ENCODE data around the gene NOVA2. TPM values are rescaled to one million over a fixed set of nuclear protein-coding genes. Genes with fewer than 3 reads are reported as not detected.

NOVA2 gene
- polyA plus RNA-seq, 2 of the 4 experiments (the other 2 are of a cell fraction) = 0.06 to 0.30 TPM

GRCh38 chr19:46009530-46010510 lies 36.2 kb upstream of the NOVA2 start:
- FAIRE-seq (peak; percentile 13), DNase-seq (ENCODE audit: low read depth in 1 of 2, low spot score in 1 of 2) (peak; percentile 81)
- H3K4me3 ChIP-seq = no peak overlapping the region

DNA sequence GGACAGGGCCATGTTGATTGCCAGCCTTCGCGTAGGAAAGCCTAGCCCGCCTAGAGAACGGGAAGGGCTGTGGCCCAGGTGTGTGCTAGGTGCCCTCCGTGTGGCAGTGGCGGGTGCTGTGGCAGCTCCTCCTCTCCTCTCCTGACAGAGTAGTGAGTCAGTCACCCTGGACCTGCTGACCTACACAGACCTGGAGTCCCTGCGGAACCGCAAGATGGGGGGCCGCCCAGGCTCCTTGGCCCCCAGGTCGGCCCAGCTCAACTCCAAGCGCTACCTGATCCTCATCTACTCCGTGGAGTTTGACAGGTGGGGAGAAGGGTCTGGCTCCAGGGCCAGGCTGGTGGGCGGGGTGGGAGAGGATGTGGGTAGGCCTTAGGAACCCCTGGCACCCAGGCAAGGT lies 32.7 kb upstream of the NOVA2 start:
- CTCF ChIA-PET = interaction anchor here (0.9 to 2.9 kb wide), 8 partner anchors 11 to 259 kb away, joined by 3 to 21 read pairs (median 8); partner anchors contain the start of gene SYMPK
- TF ChIP-seq ELK1 (IDR thresholded peaks at IDR 0.05; ENCODE audit: low read depth, low read length) (no peak), HEYL (CRISPR knock-in tag; IDR thresholded peaks at IDR 0.05) (no peak), HOXB5 (CRISPR knock-in tag; IDR thresholded peaks at IDR 0.05) (no peak), MAFK (IDR thresholded peaks at IDR 0.05; ENCODE audit: partially characterized antibody) (no peak), EHF (CRISPR knock-in tag; IDR thresholded peaks at IDR 0.05) (no peak), TFCP2L1 (CRISPR knock-in tag; IDR thresholded peaks at IDR 0.05) (no peak), CHD2 (IDR thresholded peaks at IDR 0.05; ENCODE audit: low read length, partially characterized antibody) (no peak), FOXS1 (CRISPR knock-in tag; IDR thresholded peaks at IDR 0.05) (no peak), CTCF (IDR thresholded peaks at IDR 0.05) (no peak), CEBPB (IDR thresholded peaks at IDR 0.05) (no peak), KDM5A (IDR thresholded peaks at IDR 0.05) (no peak), PHF8 (IDR thresholded peaks at IDR 0.05; ENCODE audit: borderline replicate concordance, low read depth) (no peak)

More at GRCh38 chr19:46009530-46010510, 36.2 kb upstream of the NOVA2 start:
- WGBS (ENCODE audit: missing lambda C conversion rate) = 49% methylated on average over 25 of the region's 28 CpGs
- Histone ChIP-seq H3K27ac (no peak overlapping the region), H3K9me3 (no peaks in the 10 kb centered on the region), H3K4me2 (no peak overlapping the region), H3K4me1 (peaks cover 7% of the 10 kb centered on the region; the same call in 1 of the 3 replicates)
- ChIA-PET POLR2A (no interaction called here), CTCF (interaction anchor here (0.6 to 5.1 kb wide), 53 partner anchors 8 to 553 kb away, joined by 3 to 100 read pairs (median 4); partner anchors contain the start of genes CCDC61, MYPOP, NOVA2 and PGLYRP1)
- no peak for TF ChIP-seq HEYL (CRISPR knock-in tag; IDR thresholded peaks at IDR 0.05)
- TF ChIP-seq BHLHE40 (IDR thresholded peaks at IDR 0.05; ENCODE audit: low read depth, low read length) = no peak
- TF ChIP-seq RAD21 (conservative IDR thresholded peaks at IDR 0.05 in 1 of 2, IDR thresholded peaks at IDR 0.05 in 1 of 2) = peak; percentile 61 to 68
- TF ChIP-seq SMC3 (IDR thresholded peaks at IDR 0.05) = peak; percentile 76
- no peak for TF ChIP-seq ZNF302 (CRISPR knock-in tag; IDR thresholded peaks at IDR 0.05)
- TF ChIP-seq CTCF (IDR thresholded peaks at IDR 0.05) = peak; percentile 95
- TF ChIP-seq, protein P1, sequence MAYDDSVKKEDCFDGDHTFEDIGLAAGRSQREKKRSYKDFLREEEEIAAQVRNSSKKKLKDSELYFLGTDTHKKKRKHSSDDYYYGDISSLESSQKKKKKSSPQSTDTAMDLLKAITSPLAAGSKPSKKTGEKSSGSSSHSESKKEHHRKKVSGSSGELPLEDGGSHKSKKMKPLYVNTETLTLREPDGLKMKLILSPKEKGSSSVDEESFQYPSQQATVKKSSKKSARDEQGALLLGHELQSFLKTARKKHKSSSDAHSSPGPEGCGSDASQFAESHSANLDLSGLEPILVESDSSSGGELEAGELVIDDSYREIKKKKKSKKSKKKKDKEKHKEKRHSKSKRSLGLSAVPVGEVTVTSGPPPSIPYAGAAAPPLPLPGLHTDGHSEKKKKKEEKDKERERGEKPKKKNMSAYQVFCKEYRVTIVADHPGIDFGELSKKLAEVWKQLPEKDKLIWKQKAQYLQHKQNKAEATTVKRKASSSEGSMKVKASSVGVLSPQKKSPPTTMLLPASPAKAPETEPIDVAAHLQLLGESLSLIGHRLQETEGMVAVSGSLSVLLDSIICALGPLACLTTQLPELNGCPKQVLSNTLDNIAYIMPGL (CRISPR knock-in tag; IDR thresholded peaks at IDR 0.05; ENCODE audit: borderline replicate concordance) = no peak
- TF ChIP-seq CBX2 (IDR thresholded peaks at IDR 0.05; ENCODE audit: borderline replicate concordance, low read depth) = no peak
- TF ChIP-seq, protein P2, sequence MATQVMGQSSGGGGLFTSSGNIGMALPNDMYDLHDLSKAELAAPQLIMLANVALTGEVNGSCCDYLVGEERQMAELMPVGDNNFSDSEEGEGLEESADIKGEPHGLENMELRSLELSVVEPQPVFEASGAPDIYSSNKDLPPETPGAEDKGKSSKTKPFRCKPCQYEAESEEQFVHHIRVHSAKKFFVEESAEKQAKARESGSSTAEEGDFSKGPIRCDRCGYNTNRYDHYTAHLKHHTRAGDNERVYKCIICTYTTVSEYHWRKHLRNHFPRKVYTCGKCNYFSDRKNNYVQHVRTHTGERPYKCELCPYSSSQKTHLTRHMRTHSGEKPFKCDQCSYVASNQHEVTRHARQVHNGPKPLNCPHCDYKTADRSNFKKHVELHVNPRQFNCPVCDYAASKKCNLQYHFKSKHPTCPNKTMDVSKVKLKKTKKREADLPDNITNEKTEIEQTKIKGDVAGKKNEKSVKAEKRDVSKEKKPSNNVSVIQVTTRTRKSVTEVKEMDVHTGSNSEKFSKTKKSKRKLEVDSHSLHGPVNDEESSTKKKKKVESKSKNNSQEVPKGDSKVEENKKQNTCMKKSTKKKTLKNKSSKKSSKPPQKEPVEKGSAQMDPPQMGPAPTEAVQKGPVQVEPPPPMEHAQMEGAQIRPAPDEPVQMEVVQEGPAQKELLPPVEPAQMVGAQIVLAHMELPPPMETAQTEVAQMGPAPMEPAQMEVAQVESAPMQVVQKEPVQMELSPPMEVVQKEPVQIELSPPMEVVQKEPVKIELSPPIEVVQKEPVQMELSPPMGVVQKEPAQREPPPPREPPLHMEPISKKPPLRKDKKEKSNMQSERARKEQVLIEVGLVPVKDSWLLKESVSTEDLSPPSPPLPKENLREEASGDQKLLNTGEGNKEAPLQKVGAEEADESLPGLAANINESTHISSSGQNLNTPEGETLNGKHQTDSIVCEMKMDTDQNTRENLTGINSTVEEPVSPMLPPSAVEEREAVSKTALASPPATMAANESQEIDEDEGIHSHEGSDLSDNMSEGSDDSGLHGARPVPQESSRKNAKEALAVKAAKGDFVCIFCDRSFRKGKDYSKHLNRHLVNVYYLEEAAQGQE (IDR thresholded peaks at IDR 0.05) = no peak
- ATAC-seq = peak; percentile 90 to 96

More for the DNA sequence above, 32.7 kb upstream of the NOVA2 start:
- WGBS (ENCODE audit: missing lambda C conversion rate) = 93% methylated on average over 13 of the region's 13 CpGs
- Histone ChIP-seq H3K27ac (no peak overlapping the region), H3K4me1 (0 out of 3 replicates have a peak, but pooled peaks cover 3% of the 10 kb centered on the region), H3K9me3 (no peaks in the 10 kb centered on the region), H3K4me2 (no peak overlapping the region), H3K4me3 (no peak overlapping the region)
- POLR2A ChIA-PET = no interaction called here
- FAIRE-seq (no peak), ATAC-seq (no peak), DNase-seq (ENCODE audit: low read depth in 1 of 2, low spot score in 1 of 2) (no peak)

Data from A549 (cell line).